WTC11 (cell line): Measurements from ENCODE around the gene SDK2. TPM values are rescaled to one million over a fixed set of nuclear protein-coding genes. Genes with fewer than 3 reads are reported as not detected.
A peak's percentile ranks its signal among the peaks of the same experiment; 100 is the strongest.

Source experiments
- ATAC-seq: fragments of 200-7000 bp; cut with Tn5 transposase; 2 replicates; pipeline ENCODE4 v1.10.0; 2021; ENCODE audit warnings: mild to moderate bottlenecking, moderate library complexity
- CTCF ChIA-PET: fragments of 300-600 bp; sonication (Branson Sonifier 250); formaldehyde crosslinking; loops from one replicate; lab custom pipeline; 2021; ENCODE audit warnings: antibody characterized with exemption; lab: Charles Lee
- POLR2A ChIA-PET: fragments of 350-600 bp; sonication (Branson Sonifier 250); formaldehyde crosslinking; loops from one replicate; lab custom pipeline; 2021; ENCODE audit warnings: antibody characterized with exemption; lab: Charles Lee
- DNase-seq: peaks from one replicate; pipeline ENCODE4 v3.0.0; 2021; ENCODE audit warnings: low spot score
- H3K27ac Mint-ChIP-seq: 2 replicates; pipeline ENCODE4 v1.8.0; 2021; ENCODE audit warnings: mixed read lengths
- H3K27me3 Mint-ChIP-seq: 2 replicates; pipeline ENCODE4 v1.8.0; 2021; ENCODE audit warnings: low read depth, mild to moderate bottlenecking, moderate library complexity, mixed read lengths
- H3K36me3 Mint-ChIP-seq: 2 replicates; pipeline ENCODE4 v1.8.0; 2021; ENCODE audit warnings: mixed read lengths
- H3K4me1 Mint-ChIP-seq: 2 replicates; pipeline ENCODE4 v1.8.0; 2022; ENCODE audit warnings: mixed read lengths
- H3K4me3 Mint-ChIP-seq: 2 replicates; pipeline ENCODE4 v1.8.0; 2021; ENCODE audit warnings: mild to moderate bottlenecking, moderate library complexity, mixed read lengths
- H3K9me3 Mint-ChIP-seq: 2 replicates; pipeline ENCODE4 v1.8.0; 2021; ENCODE audit warnings: mixed read lengths
- CBFB ChIP-seq: sonication (generic); formaldehyde crosslinking; IDR thresholded peaks from 2 replicates; pipeline ENCODE4 v1.8.1; 2022; ENCODE audit warnings: mild to moderate bottlenecking, low read depth, missing genetic modification reagents
- E2F4 ChIP-seq: sonication (generic); formaldehyde crosslinking; IDR thresholded peaks from 2 replicates; pipeline ENCODE4 v1.8.1; 2022; ENCODE audit warnings: low read depth, mild to moderate bottlenecking, moderate library complexity, missing genetic modification reagents, borderline replicate concordance
- E2F5 ChIP-seq: sonication (generic); formaldehyde crosslinking; IDR thresholded peaks from 2 replicates; pipeline ENCODE4 v1.8.1; 2022; ENCODE audit warnings: mild to moderate bottlenecking, moderate library complexity, missing genetic modification reagents
- EMX1 ChIP-seq: fragments of 250-450 bp; sonication (Bioruptor Pico); IDR thresholded peaks from 2 replicates; pipeline ENCODE4 v1.8.0; 2021; ENCODE audit warnings: mild to moderate bottlenecking
- ESRRA ChIP-seq: sonication (generic); formaldehyde crosslinking; IDR thresholded peaks from 2 replicates; pipeline ENCODE4 v1.8.1; 2022; ENCODE audit warnings: mild to moderate bottlenecking, missing genetic modification reagents, borderline replicate concordance
- GABPB1 ChIP-seq: sonication (generic); formaldehyde crosslinking; IDR thresholded peaks from 2 replicates; pipeline ENCODE4 v1.8.1; 2023; ENCODE audit warnings: mild to moderate bottlenecking, missing genetic modification reagents
- GRHL2 ChIP-seq: fragments of 250-450 bp; sonication (Bioruptor Pico); IDR thresholded peaks from 2 replicates; pipeline ENCODE4 v1.8.0; 2022; ENCODE audit warnings: mild to moderate bottlenecking, moderate library complexity; ENCODE audit not compliant: insufficient replicate concordance, severe bottlenecking
- KAT7 ChIP-seq: sonication (generic); formaldehyde crosslinking; IDR thresholded peaks from 2 replicates; pipeline ENCODE4 v1.8.1; 2023; ENCODE audit warnings: missing genetic modification reagents, mild to moderate bottlenecking, borderline replicate concordance
- NFE2L1 ChIP-seq: sonication (generic); formaldehyde crosslinking; IDR thresholded peaks from 2 replicates; pipeline ENCODE4 v1.8.1; 2023; ENCODE audit warnings: missing genetic modification reagents
- NR1H2 ChIP-seq: sonication (generic); formaldehyde crosslinking; IDR thresholded peaks from 2 replicates; pipeline ENCODE4 v1.9.0; 2021; ENCODE audit warnings: mild to moderate bottlenecking, moderate library complexity, missing genetic modification reagents
- SMAD3 ChIP-seq: sonication (generic); formaldehyde crosslinking; IDR thresholded peaks from 2 replicates; pipeline ENCODE4 v1.8.0; 2022; ENCODE audit warnings: missing genetic modification reagents, mild to moderate bottlenecking, borderline replicate concordance
- ZNF219 ChIP-seq: sonication (generic); formaldehyde crosslinking; IDR thresholded peaks from 2 replicates; pipeline ENCODE4 v1.8.0; 2023; ENCODE audit warnings: missing genetic modification reagents, mild to moderate bottlenecking, borderline replicate concordance
- ZNF263 ChIP-seq: sonication (generic); formaldehyde crosslinking; IDR thresholded peaks from 2 replicates; pipeline ENCODE4 v1.8.1; 2022; ENCODE audit warnings: low read depth, mild to moderate bottlenecking, moderate library complexity, missing genetic modification reagents
- ZNF396 ChIP-seq: fragments of 250-450 bp; sonication (Bioruptor Pico); IDR thresholded peaks from 2 replicates; pipeline ENCODE4 v1.8.0; 2021; ENCODE audit warnings: mild to moderate bottlenecking, moderate library complexity, borderline replicate concordance
- ZNF671 ChIP-seq: fragments of 250-450 bp; sonication (Bioruptor Pico); IDR thresholded peaks from 2 replicates; pipeline ENCODE4 v1.8.0; 2021; ENCODE audit warnings: mild to moderate bottlenecking
- total RNA-seq: library from RNA; stranded (reverse); gene quantifications from 3 replicates; pipeline ENCODE4 v1.2.3, GENCODE V29; 2021
- TF ChIP-seq, protein P1 (sequence below): sonication (generic); formaldehyde crosslinking; IDR thresholded peaks from 2 replicates; pipeline ENCODE4 v1.8.1; 2022; ENCODE audit warnings: low read depth, missing genetic modification reagents, borderline replicate concordance
- TF ChIP-seq, protein P2 (sequence below): sonication (generic); formaldehyde crosslinking; IDR thresholded peaks from 2 replicates; pipeline ENCODE4 v1.8.1; 2023; ENCODE audit warnings: mild to moderate bottlenecking, missing genetic modification reagents
- TF ChIP-seq, protein P3 (sequence below): fragments of 250-450 bp; sonication (Bioruptor Pico); IDR thresholded peaks from 2 replicates; pipeline ENCODE4 v2.1.2; 2022; ENCODE audit warnings: mild to moderate bottlenecking, moderate library complexity
- TF ChIP-seq, protein P4 (sequence below): sonication (generic); formaldehyde crosslinking; IDR thresholded peaks from 2 replicates; pipeline ENCODE4 v1.8.0; 2022; ENCODE audit warnings: mild to moderate bottlenecking, missing genetic modification reagents
- TF ChIP-seq, protein P5 (sequence below): fragments of 250-450 bp; sonication (Bioruptor Pico); IDR thresholded peaks from 2 replicates; pipeline ENCODE4 v1.9.0; 2021; ENCODE audit warnings: mild to moderate bottlenecking, borderline replicate concordance

The SDK2 gene
- total RNA-seq, 1 experiment from 2014 or later: 14.8 TPM

DNA sequence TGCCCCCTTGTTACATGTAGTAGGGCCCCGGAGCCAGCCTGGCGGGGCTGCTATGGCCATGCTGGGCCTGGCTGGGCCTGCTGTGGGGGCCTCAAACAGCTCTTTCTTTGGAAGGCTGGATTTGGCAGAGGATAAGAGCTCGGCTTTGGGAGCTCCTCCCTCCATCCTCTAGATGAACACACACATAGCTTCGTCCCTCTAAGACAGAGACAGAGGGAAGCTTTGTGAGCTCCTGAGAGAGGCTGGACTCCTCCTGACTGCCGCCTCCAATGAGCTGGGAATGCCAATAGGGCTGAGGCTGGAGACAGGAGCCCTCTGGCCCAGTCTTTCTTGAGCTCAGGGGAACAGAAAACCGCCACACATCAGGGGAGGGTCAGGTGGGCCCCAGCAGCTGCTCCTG lies 295.1 kb downstream of the SDK2 start:
- DNase-seq (no peak), ATAC-seq (peak; percentile 10; the same call in 1 of the 2 replicates)
- POLR2A ChIA-PET: interaction anchor here (1.0 to 1.3 kb wide), 2 partner anchors 21 to 37 kb away, joined by 3 read pairs; no protein-coding TSS in a partner anchor
- TF ChIP-seq, protein P1, sequence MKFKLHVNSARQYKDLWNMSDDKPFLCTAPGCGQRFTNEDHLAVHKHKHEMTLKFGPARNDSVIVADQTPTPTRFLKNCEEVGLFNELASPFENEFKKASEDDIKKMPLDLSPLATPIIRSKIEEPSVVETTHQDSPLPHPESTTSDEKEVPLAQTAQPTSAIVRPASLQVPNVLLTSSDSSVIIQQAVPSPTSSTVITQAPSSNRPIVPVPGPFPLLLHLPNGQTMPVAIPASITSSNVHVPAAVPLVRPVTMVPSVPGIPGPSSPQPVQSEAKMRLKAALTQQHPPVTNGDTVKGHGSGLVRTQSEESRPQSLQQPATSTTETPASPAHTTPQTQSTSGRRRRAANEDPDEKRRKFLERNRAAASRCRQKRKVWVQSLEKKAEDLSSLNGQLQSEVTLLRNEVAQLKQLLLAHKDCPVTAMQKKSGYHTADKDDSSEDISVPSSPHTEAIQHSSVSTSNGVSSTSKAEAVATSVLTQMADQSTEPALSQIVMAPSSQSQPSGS: no peak
- TF ChIP-seq ZNF263 (CRISPR knock-in tag): no peak
- no peak for TF ChIP-seq E2F5 (CRISPR knock-in tag)
- TF ChIP-seq, protein P2, sequence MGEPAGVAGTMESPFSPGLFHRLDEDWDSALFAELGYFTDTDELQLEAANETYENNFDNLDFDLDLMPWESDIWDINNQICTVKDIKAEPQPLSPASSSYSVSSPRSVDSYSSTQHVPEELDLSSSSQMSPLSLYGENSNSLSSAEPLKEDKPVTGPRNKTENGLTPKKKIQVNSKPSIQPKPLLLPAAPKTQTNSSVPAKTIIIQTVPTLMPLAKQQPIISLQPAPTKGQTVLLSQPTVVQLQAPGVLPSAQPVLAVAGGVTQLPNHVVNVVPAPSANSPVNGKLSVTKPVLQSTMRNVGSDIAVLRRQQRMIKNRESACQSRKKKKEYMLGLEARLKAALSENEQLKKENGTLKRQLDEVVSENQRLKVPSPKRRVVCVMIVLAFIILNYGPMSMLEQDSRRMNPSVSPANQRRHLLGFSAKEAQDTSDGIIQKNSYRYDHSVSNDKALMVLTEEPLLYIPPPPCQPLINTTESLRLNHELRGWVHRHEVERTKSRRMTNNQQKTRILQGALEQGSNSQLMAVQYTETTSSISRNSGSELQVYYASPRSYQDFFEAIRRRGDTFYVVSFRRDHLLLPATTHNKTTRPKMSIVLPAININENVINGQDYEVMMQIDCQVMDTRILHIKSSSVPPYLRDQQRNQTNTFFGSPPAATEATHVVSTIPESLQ (CRISPR knock-in tag): no peak
- TF ChIP-seq ZNF219 (CRISPR knock-in tag): no peak
- no peak for TF ChIP-seq CBFB (CRISPR knock-in tag)
- no peak for TF ChIP-seq EMX1 (CRISPR knock-in tag)
- no peak for TF ChIP-seq ZNF396 (CRISPR knock-in tag)
- no peak for TF ChIP-seq NR1H2 (CRISPR knock-in tag)
- TF ChIP-seq GABPB1 (CRISPR knock-in tag): no peak
- TF ChIP-seq, protein P3, sequence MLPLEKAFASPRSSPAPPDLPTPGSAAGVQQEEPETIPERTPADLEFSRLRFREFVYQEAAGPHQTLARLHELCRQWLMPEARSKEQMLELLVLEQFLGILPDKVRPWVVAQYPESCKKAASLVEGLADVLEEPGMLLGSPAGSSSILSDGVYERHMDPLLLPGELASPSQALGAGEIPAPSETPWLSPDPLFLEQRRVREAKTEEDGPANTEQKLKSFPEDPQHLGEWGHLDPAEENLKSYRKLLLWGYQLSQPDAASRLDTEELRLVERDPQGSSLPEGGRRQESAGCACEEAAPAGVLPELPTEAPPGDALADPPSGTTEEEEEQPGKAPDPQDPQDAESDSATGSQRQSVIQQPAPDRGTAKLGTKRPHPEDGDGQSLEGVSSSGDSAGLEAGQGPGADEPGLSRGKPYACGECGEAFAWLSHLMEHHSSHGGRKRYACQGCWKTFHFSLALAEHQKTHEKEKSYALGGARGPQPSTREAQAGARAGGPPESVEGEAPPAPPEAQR (CRISPR knock-in tag): no peak
- TF ChIP-seq NFE2L1 (CRISPR knock-in tag): no peak
- TF ChIP-seq, protein P4, sequence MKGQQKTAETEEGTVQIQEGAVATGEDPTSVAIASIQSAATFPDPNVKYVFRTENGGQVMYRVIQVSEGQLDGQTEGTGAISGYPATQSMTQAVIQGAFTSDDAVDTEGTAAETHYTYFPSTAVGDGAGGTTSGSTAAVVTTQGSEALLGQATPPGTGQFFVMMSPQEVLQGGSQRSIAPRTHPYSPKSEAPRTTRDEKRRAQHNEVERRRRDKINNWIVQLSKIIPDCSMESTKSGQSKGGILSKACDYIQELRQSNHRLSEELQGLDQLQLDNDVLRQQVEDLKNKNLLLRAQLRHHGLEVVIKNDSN (CRISPR knock-in tag): no peak
- TF ChIP-seq ESRRA (CRISPR knock-in tag): no peak
- CTCF ChIA-PET: interaction anchor here (0.6 to 1.7 kb wide), 12 partner anchors 9 to 93 kb away, joined by 3 to 19 read pairs (median 4); no protein-coding TSS in a partner anchor
- no peaks in the 10 kb centered on the region for H3K9me3 Mint-ChIP-seq
- no peak overlapping the region for H3K27ac Mint-ChIP-seq
- H3K36me3 Mint-ChIP-seq: no peaks in the 10 kb centered on the region
- no peak overlapping the region for H3K4me3 Mint-ChIP-seq
- peaks cover 33% of the 10 kb centered on the region for H3K4me1 Mint-ChIP-seq
- H3K27me3 Mint-ChIP-seq: no peaks in the 10 kb centered on the region

- POLR2A ChIA-PET: interaction anchor here (1.3 kb wide), 1 partner anchor 36 kb away, joined by 3 read pairs; no protein-coding TSS in a partner anchor
- no peaks in the 10 kb centered on the region for H3K36me3 Mint-ChIP-seq
- no peak overlapping the region for H3K27ac Mint-ChIP-seq
- H3K4me3 Mint-ChIP-seq: no peak overlapping the region
- ATAC-seq (no peak), DNase-seq (no peak)
- H3K9me3 Mint-ChIP-seq: no peaks in the 10 kb centered on the region
- CTCF ChIA-PET: interaction anchor here (0.8 to 1.7 kb wide), 8 partner anchors 11 to 93 kb away, joined by 3 to 19 read pairs (median 7); no protein-coding TSS in a partner anchor
- peaks cover 37% of the 10 kb centered on the region for H3K4me1 Mint-ChIP-seq
- H3K27me3 Mint-ChIP-seq: no peaks in the 10 kb centered on the region
- TF ChIP-seq ZNF219 (CRISPR knock-in tag) (no peak), SMAD3 (no peak), ZNF671 (CRISPR knock-in tag) (no peak), ESRRA (CRISPR knock-in tag) (no peak), KAT7 (CRISPR knock-in tag) (no peak), E2F4 (CRISPR knock-in tag) (no peak), ZNF396 (CRISPR knock-in tag) (no peak), GRHL2 (CRISPR knock-in tag) (no peak), NFE2L1 (CRISPR knock-in tag) (no peak)
- TF ChIP-seq, protein P5, sequence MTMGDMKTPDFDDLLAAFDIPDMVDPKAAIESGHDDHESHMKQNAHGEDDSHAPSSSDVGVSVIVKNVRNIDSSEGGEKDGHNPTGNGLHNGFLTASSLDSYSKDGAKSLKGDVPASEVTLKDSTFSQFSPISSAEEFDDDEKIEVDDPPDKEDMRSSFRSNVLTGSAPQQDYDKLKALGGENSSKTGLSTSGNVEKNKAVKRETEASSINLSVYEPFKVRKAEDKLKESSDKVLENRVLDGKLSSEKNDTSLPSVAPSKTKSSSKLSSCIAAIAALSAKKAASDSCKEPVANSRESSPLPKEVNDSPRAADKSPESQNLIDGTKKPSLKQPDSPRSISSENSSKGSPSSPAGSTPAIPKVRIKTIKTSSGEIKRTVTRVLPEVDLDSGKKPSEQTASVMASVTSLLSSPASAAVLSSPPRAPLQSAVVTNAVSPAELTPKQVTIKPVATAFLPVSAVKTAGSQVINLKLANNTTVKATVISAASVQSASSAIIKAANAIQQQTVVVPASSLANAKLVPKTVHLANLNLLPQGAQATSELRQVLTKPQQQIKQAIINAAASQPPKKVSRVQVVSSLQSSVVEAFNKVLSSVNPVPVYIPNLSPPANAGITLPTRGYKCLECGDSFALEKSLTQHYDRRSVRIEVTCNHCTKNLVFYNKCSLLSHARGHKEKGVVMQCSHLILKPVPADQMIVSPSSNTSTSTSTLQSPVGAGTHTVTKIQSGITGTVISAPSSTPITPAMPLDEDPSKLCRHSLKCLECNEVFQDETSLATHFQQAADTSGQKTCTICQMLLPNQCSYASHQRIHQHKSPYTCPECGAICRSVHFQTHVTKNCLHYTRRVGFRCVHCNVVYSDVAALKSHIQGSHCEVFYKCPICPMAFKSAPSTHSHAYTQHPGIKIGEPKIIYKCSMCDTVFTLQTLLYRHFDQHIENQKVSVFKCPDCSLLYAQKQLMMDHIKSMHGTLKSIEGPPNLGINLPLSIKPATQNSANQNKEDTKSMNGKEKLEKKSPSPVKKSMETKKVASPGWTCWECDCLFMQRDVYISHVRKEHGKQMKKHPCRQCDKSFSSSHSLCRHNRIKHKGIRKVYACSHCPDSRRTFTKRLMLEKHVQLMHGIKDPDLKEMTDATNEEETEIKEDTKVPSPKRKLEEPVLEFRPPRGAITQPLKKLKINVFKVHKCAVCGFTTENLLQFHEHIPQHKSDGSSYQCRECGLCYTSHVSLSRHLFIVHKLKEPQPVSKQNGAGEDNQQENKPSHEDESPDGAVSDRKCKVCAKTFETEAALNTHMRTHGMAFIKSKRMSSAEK: no peak
Observed at GRCh38 chr17:73348829-73349095, 295.5 kb downstream of the SDK2 start.
